Glomerular endothelial cell (primary cell): ENCODE data around the gene ZNF135. TPM values are rescaled to one million over a fixed set of nuclear protein-coding genes. Genes with fewer than 3 reads are reported as not detected.
A peak's percentile ranks its signal among the peaks of the same experiment; 100 is the strongest.

ENCODE experiments used
- DNase-seq: peaks from one replicate; pipeline ENCODE4 v3.0.0-alpha.2; 2011; ENCODE audit warnings: low read depth, low spot score; ENCODE audit errors: extremely low read depth
- total RNA-seq: library from RNA; depleted of rRNA; stranded (reverse); fragments of >200 nt; gene quantifications from 2 replicates; pipeline ENCODE4 v1.2.3, GENCODE V29; 2015

Gene ZNF135
- total RNA-seq, 1 donor from 2014 or later, result 2.4 TPM

GRCh38 chr19:58089846-58090245, 30.8 kb downstream of the ZNF135 start:
- no peak for DNase-seq

- no peak for DNase-seq
These were observed 32.3 kb downstream of the ZNF135 start for GRCh38 chr19:58091251-58091995.

- DNase-seq, result no peak
These were observed 34.0 kb downstream of the ZNF135 start for GRCh38 chr19:58093071-58093470.

GRCh38 chr19:58095328-58095727, 36.2 kb downstream of the ZNF135 start:
- DNase-seq, result no peak

GRCh38 chr19:58096884-58097283, 37.8 kb downstream of the ZNF135 start:
- DNase-seq, result no peak

GRCh38 chr19:58097349-58097748, 38.3 kb downstream of the ZNF135 start:
- DNase-seq, result no peak

- DNase-seq, result peak; percentile 61
These were observed 38.9 kb downstream of the ZNF135 start, which contains the start of gene ZSCAN18 for GRCh38 chr19:58097781-58098681. TSS of gene ZSCAN18 (minus strand) at chr19:58098231. CDS start at chr19:58090267, 7,964 bp downstream.

GRCh38 chr19:58098682-58098998, 39.6 kb downstream of the ZNF135 start:
- DNase-seq, result no peak

GRCh38 chr19:58107778-58108545, 48.9 kb downstream of the ZNF135 start:
- no peak for DNase-seq

GRCh38 chr19:58108546-58108817, 49.4 kb downstream of the ZNF135 start:
- DNase-seq, result no peak

- DNase-seq, result no peak
These were observed 58.9 kb downstream of the ZNF135 start for GRCh38 chr19:58117841-58118575.

GRCh38 chr19:58118979-58119733, 60.1 kb downstream of the ZNF135 start:
- no peak for DNase-seq

Other genes starting within 250 kb of the ZNF135 start
- 2.7 and 4.3 TPM in 2 replicates for gene ZNF552, start 244.4 kb upstream of the ZNF135 start, total RNA-seq
- gene ZNF587B, start 229.0 kb upstream of the ZNF135 start, total RNA-seq, result 7.1 and 17.7 TPM in 2 replicates
- 20.6 and 30.7 TPM in 2 replicates for gene ZNF587, start 209.4 kb upstream of the ZNF135 start, total RNA-seq
- 3.9 and 11.7 TPM in 2 replicates for gene ZNF814, start 170.2 kb upstream of the ZNF135 start, total RNA-seq
- gene ZNF417, start 142.7 kb upstream of the ZNF135 start, total RNA-seq, result 7.2 and 8.6 TPM in 2 replicates
- gene ZNF418, start 123.9 kb upstream of the ZNF135 start, total RNA-seq, result 4.3 and 6.3 TPM in 2 replicates
- gene ZNF256, start 111.6 kb upstream of the ZNF135 start, total RNA-seq, result 3.3 and 5.0 TPM in 2 replicates
- not detected in 2 replicates for gene C19orf18, start 84.7 kb upstream of the ZNF135 start, total RNA-seq
- gene ZNF606, start 56.5 kb upstream of the ZNF135 start, total RNA-seq, result 10.1 and 26.8 TPM in 2 replicates
- not detected in 2 replicates for gene ZSCAN1, start 25.3 kb upstream of the ZNF135 start, total RNA-seq
- gene ZSCAN18, start 38.9 kb downstream of the ZNF135 start, total RNA-seq, result 41.4 and 54.5 TPM in 2 replicates
- 8.5 and 11.7 TPM in 2 replicates for gene ZNF329, start 91.5 kb downstream of the ZNF135 start, total RNA-seq
- 20.6 and 33.3 TPM in 2 replicates for gene ZNF274, start 123.8 kb downstream of the ZNF135 start, total RNA-seq
- 32.5 and 46.6 TPM in 2 replicates for gene ZNF544, start 169.6 kb downstream of the ZNF135 start, total RNA-seq
- 7.3 and 8.6 TPM in 2 replicates for gene ZNF8, start 219.7 kb downstream of the ZNF135 start, total RNA-seq
- 15.6 and 34.3 TPM in 2 replicates for gene ERVK3-1, start 246.1 kb downstream of the ZNF135 start, total RNA-seq